HG02759 (cell line): ENCODE results near the gene PRKCQ.

Experiments
- ATAC-seq: cut with Tn5 transposase; IDR thresholded peaks from one replicate; pipeline ENCODE4 v1.9.1; 2021; ENCODE audit warnings: mild to moderate bottlenecking, moderate library complexity; ENCODE audit not compliant: unreplicated experiment

PRKCQ gene

GRCh38 chr10:6579904-6580278, at the start of gene PRKCQ:
Gene PRKCQ (minus strand): TSS chr10:6580276. CDS start chr10:6515135, 65,141 bp downstream.
- ATAC-seq = peak; percentile 41

- no peak for ATAC-seq
Measured at GRCh38 chr10:6625428-6625827, 45.4 kb upstream of the PRKCQ start.

- ATAC-seq = no peak
Measured at GRCh38 chr10:6624392-6624791, 44.3 kb upstream of the PRKCQ start.

- no peak for ATAC-seq
Measured at GRCh38 chr10:6622921-6623320, 42.8 kb upstream of the PRKCQ start.

GRCh38 chr10:6621536-6621935, 41.5 kb upstream of the PRKCQ start:
- no peak for ATAC-seq

- ATAC-seq = no peak
Measured at GRCh38 chr10:6619660-6620059, 39.6 kb upstream of the PRKCQ start.

- no peak for ATAC-seq
Measured at GRCh38 chr10:6618340-6618739, 38.3 kb upstream of the PRKCQ start.

GRCh38 chr10:6617309-6618076, 37.4 kb upstream of the PRKCQ start:
- no peak for ATAC-seq

- no peak for ATAC-seq
Measured at GRCh38 chr10:6615971-6616370, 35.9 kb upstream of the PRKCQ start.

GRCh38 chr10:6612371-6612770, 32.3 kb upstream of the PRKCQ start:
- no peak for ATAC-seq

GRCh38 chr10:6610647-6611046, 30.6 kb upstream of the PRKCQ start:
- ATAC-seq = no peak

GRCh38 chr10:6609625-6610024, 29.5 kb upstream of the PRKCQ start:
- ATAC-seq = no peak

GRCh38 chr10:6607778-6608177, 27.7 kb upstream of the PRKCQ start:
- ATAC-seq = no peak

GRCh38 chr10:6607182-6607581, 27.1 kb upstream of the PRKCQ start:
- ATAC-seq = no peak

- no peak for ATAC-seq
Measured at GRCh38 chr10:6603142-6604125, 23.4 kb upstream of the PRKCQ start.

GRCh38 chr10:6602700-6603084, 22.6 kb upstream of the PRKCQ start:
- no peak for ATAC-seq

GRCh38 chr10:6602026-6602699, 22.1 kb upstream of the PRKCQ start:
- no peak for ATAC-seq

- no peak for ATAC-seq
Measured at GRCh38 chr10:6601246-6601805, 21.2 kb upstream of the PRKCQ start.

- ATAC-seq = no peak
Measured at GRCh38 chr10:6600224-6600987, 20.3 kb upstream of the PRKCQ start.

GRCh38 chr10:6598679-6599078, 18.6 kb upstream of the PRKCQ start:
- no peak for ATAC-seq
